HG03439 (cell line): ENCODE data around the gene CABP5.
"Not testable (repeated sequence)": the region's sequence is repeated elsewhere in the genome, so short reads cannot be mapped to it uniquely, and the experiment has no call there.

ENCODE experiments used
- ATAC-seq: cut with Tn5 transposase; IDR thresholded peaks from one replicate; pipeline ENCODE4 v1.9.1; 2021; ENCODE audit warnings: mild to moderate bottlenecking, moderate library complexity; ENCODE audit not compliant: unreplicated experiment

Gene CABP5

GRCh38 chr19:48043675-48044258, at the start of gene CABP5:
Gene CABP5, minus strand, starts transcription at chr19:48044079. Its CDS starts 157 bp downstream, at chr19:48043922.
- ATAC-seq, result no peak

GRCh38 chr19:48091111-48091718, 47.3 kb upstream of the CABP5 start:
- ATAC-seq, result not testable (repeated sequence)

GRCh38 chr19:48090281-48090802, 46.5 kb upstream of the CABP5 start:
- no peak for ATAC-seq

- ATAC-seq, result not testable (repeated sequence)
Observed at GRCh38 chr19:48088991-48089390, 45.1 kb upstream of the CABP5 start.

- no peak for ATAC-seq
Observed at GRCh38 chr19:48085904-48086864, 42.3 kb upstream of the CABP5 start.

- ATAC-seq, result no peak
Observed at GRCh38 chr19:48085076-48085475, 41.2 kb upstream of the CABP5 start.

- ATAC-seq, result no peak
Observed at GRCh38 chr19:48081106-48081505, 37.2 kb upstream of the CABP5 start.

- not testable (repeated sequence) for ATAC-seq
Observed at GRCh38 chr19:48070177-48070769, 26.4 kb upstream of the CABP5 start.

- no peak for ATAC-seq
Observed at GRCh38 chr19:48069435-48069834, 25.6 kb upstream of the CABP5 start.

GRCh38 chr19:48064509-48064908, 20.6 kb upstream of the CABP5 start:
- ATAC-seq, result no peak

- ATAC-seq, result no peak
Observed at GRCh38 chr19:48061401-48062344, 17.8 kb upstream of the CABP5 start.

- no peak for ATAC-seq
Observed at GRCh38 chr19:48060381-48060780, 16.5 kb upstream of the CABP5 start.

- no peak for ATAC-seq
Observed at GRCh38 chr19:48059331-48059730, 15.5 kb upstream of the CABP5 start.

- ATAC-seq, result no peak
Observed at GRCh38 chr19:48053856-48054255, 10.0 kb upstream of the CABP5 start.

GRCh38 chr19:48053076-48053475, 9.2 kb upstream of the CABP5 start:
- ATAC-seq, result no peak

GRCh38 chr19:48051335-48052033, 7.6 kb upstream of the CABP5 start:
- no peak for ATAC-seq

GRCh38 chr19:48044561-48044960, 682 bp upstream of the CABP5 start:
- no peak for ATAC-seq

- no peak for ATAC-seq
Observed at GRCh38 chr19:48041877-48042580, 1.9 kb downstream of the CABP5 start.

- ATAC-seq, result no peak
Observed at GRCh38 chr19:48036765-48037164, 7.1 kb downstream of the CABP5 start.
